HEK293 (cell line): ENCODE results near the gene CTSA.

ENCODE experiments used
- CTCF ChIA-PET: fragments of 350-600 bp; formaldehyde crosslinking; extraction: SDS; loops from one replicate; lab custom pipeline; 2021; ENCODE audit warnings: antibody characterized with exemption; lab: Yijun Ruan, JAX
- POLR2A ChIA-PET: fragments of 300-600 bp; formaldehyde crosslinking; extraction: SDS; loops from one replicate; lab custom pipeline; 2020; ENCODE audit warnings: antibody characterized with exemption, inconsistent platforms; lab: Yijun Ruan, JAX
- H3K27ac ChIP-seq: fragments of 200-500 bp; sonication (Bioruptor generic); 2 replicates; pipeline ENCODE4 v1.5.1; 2014; ENCODE audit warnings: low read depth, low read length, control low read depth, inconsistent platforms; ENCODE audit errors: extremely low read depth
- H3K36me3 ChIP-seq, 2 experiments: fragments of 200-500 bp in 1 of 2; sonication (Bioruptor generic) in 1 of 2; 1 replicate in 1 of 2; 2 replicates in 1 of 2; pipeline ENCODE4 v1.5.1; 2014 to 2017; ENCODE audit warnings: inconsistent platforms in 2 of 2, low read length in 2 of 2; ENCODE audit not compliant: control insufficient read depth in 2 of 2, insufficient read depth in 1 of 2
- H3K4me1 ChIP-seq: fragments of 200-500 bp; sonication (Bioruptor generic); 2 replicates; pipeline ENCODE4 v1.5.1; 2014; ENCODE audit warnings: mild to moderate bottlenecking, low read length, inconsistent platforms; ENCODE audit not compliant: control insufficient read depth, insufficient read depth
- H3K4me3 ChIP-seq: 2 replicates; pipeline ENCODE4 v1.5.1; 2011; ENCODE audit warnings: low read depth, mild to moderate bottlenecking, control low read depth, low read length, moderate library complexity
- H3K9me3 ChIP-seq: fragments of 200-500 bp; sonication (Bioruptor generic); 2 replicates; pipeline ENCODE4 v1.5.1; 2014; ENCODE audit warnings: low read depth, low read length, inconsistent platforms; ENCODE audit not compliant: control insufficient read depth, insufficient read depth
- ATF2 ChIP-seq: fragments of 450-650 bp; formaldehyde crosslinking; IDR thresholded peaks from 2 replicates; pipeline ENCODE4 v1.5.1; 2016; ENCODE audit warnings: missing biosample characterization, missing genetic modification characterization, low read depth
- GLIS1 ChIP-seq: fragments of 450-650 bp; formaldehyde crosslinking; IDR thresholded peaks from 2 replicates; pipeline ENCODE4 v1.5.1; 2016; ENCODE audit warnings: missing biosample characterization, missing genetic modification characterization
- INSM2 ChIP-seq: fragments of 450-650 bp; formaldehyde crosslinking; IDR thresholded peaks from 2 replicates; pipeline ENCODE4 v1.5.1; 2016; ENCODE audit warnings: missing biosample characterization, missing genetic modification characterization
- KLF10 ChIP-seq: fragments of 450-650 bp; IDR thresholded peaks from 2 replicates; pipeline ENCODE4 v1.5.1; 2018; ENCODE audit warnings: missing biosample characterization, mild to moderate bottlenecking, missing genetic modification characterization
- KLF8 ChIP-seq: fragments of 450-650 bp; formaldehyde crosslinking; IDR thresholded peaks from 2 replicates; pipeline ENCODE4 v1.5.1; 2016; ENCODE audit warnings: missing biosample characterization, missing genetic modification characterization
- PATZ1 ChIP-seq: fragments of 450-650 bp; formaldehyde crosslinking; IDR thresholded peaks from 2 replicates; pipeline ENCODE4 v1.5.1; 2016; ENCODE audit warnings: missing biosample characterization, missing genetic modification characterization
- SP3 ChIP-seq: fragments of 450-650 bp; formaldehyde crosslinking; IDR thresholded peaks from 2 replicates; pipeline ENCODE4 v1.5.1; 2016; ENCODE audit warnings: missing biosample characterization, missing genetic modification characterization
- ZBTB1 ChIP-seq: fragments of 450-650 bp; formaldehyde crosslinking; IDR thresholded peaks from 2 replicates; pipeline ENCODE4 v1.5.1; 2016; ENCODE audit warnings: missing biosample characterization, missing genetic modification characterization
- ZBTB17 ChIP-seq: fragments of 450-650 bp; formaldehyde crosslinking; IDR thresholded peaks from 2 replicates; pipeline ENCODE4 v1.5.1; 2016; ENCODE audit warnings: missing biosample characterization, missing genetic modification characterization
- ZBTB21 ChIP-seq: fragments of 450-650 bp; formaldehyde crosslinking; IDR thresholded peaks from 2 replicates; pipeline ENCODE4 v1.5.1; 2017; ENCODE audit warnings: missing biosample characterization, missing genetic modification characterization
- ZFHX2 ChIP-seq: fragments of 450-650 bp; formaldehyde crosslinking; conservative IDR thresholded peaks from 2 replicates; pipeline ENCODE4 v1.5.1; 2016; ENCODE audit warnings: missing biosample characterization, missing genetic modification characterization
- ZNF132 ChIP-seq: fragments of 450-650 bp; formaldehyde crosslinking; IDR thresholded peaks from 2 replicates; pipeline ENCODE4 v1.5.1; 2017; ENCODE audit warnings: missing biosample characterization, missing genetic modification characterization, borderline replicate concordance
- ZNF133 ChIP-seq: fragments of 450-650 bp; formaldehyde crosslinking; IDR thresholded peaks from 2 replicates; pipeline ENCODE4 v1.5.1; 2016; ENCODE audit warnings: missing biosample characterization, missing genetic modification characterization
- ZNF16 ChIP-seq: fragments of 450-650 bp; formaldehyde crosslinking; IDR thresholded peaks from 2 replicates; pipeline ENCODE4 v1.5.1; 2016; ENCODE audit warnings: low read depth, missing biosample characterization, missing genetic modification characterization
- ZNF2 ChIP-seq: fragments of 450-650 bp; formaldehyde crosslinking; IDR thresholded peaks from 2 replicates; pipeline ENCODE4 v1.5.1; 2016; ENCODE audit warnings: missing biosample characterization, missing genetic modification characterization
- ZNF211 ChIP-seq: fragments of 450-650 bp; formaldehyde crosslinking; IDR thresholded peaks from 2 replicates; pipeline ENCODE4 v1.5.1; 2016; ENCODE audit warnings: low read depth, missing biosample characterization, missing genetic modification characterization
- ZNF324 ChIP-seq: fragments of 450-650 bp; formaldehyde crosslinking; IDR thresholded peaks from 2 replicates; pipeline ENCODE4 v1.5.1; 2016; ENCODE audit warnings: missing biosample characterization, missing genetic modification characterization
- ZNF513 ChIP-seq: fragments of 450-650 bp; IDR thresholded peaks from 2 replicates; pipeline ENCODE4 v1.5.1; 2018; ENCODE audit warnings: missing biosample characterization, missing genetic modification characterization
- ZNF521 ChIP-seq: fragments of 450-650 bp; formaldehyde crosslinking; IDR thresholded peaks from 2 replicates; pipeline ENCODE4 v1.5.1; 2017; ENCODE audit warnings: missing biosample characterization, mild to moderate bottlenecking, missing genetic modification characterization
- ZNF571 ChIP-seq: fragments of 450-650 bp; formaldehyde crosslinking; IDR thresholded peaks from 2 replicates; pipeline ENCODE4 v1.5.0; 2017; ENCODE audit warnings: missing biosample characterization, missing genetic modification characterization
- ZNF585B ChIP-seq: fragments of 450-650 bp; formaldehyde crosslinking; IDR thresholded peaks from 2 replicates; pipeline ENCODE4 v1.5.1; 2016; ENCODE audit warnings: missing biosample characterization, missing genetic modification characterization
- ZNF76 ChIP-seq: fragments of 450-650 bp; formaldehyde crosslinking; IDR thresholded peaks from 2 replicates; pipeline ENCODE4; 2016; ENCODE audit warnings: low read depth, missing biosample characterization, missing genetic modification characterization, borderline replicate concordance
- ZNF768 ChIP-seq: fragments of 450-650 bp; formaldehyde crosslinking; IDR thresholded peaks from 2 replicates; pipeline ENCODE4 v1.5.1; 2018; ENCODE audit warnings: missing biosample characterization, mild to moderate bottlenecking, missing genetic modification characterization

The CTSA gene

GRCh38 chr20:45902199-45902701, 11.1 kb downstream of the CTSA start:
- Histone ChIP-seq H3K9me3 (no peaks in the 10 kb centered on the region), H3K4me3 (no peak overlapping the region)
- TF ChIP-seq ZFHX2 (tag by site-specific recombination) (no peak), SP3 (tag by site-specific recombination) (no peak), ZBTB17 (tag by site-specific recombination) (no peak), ZNF768 (tag by site-specific recombination) (no peak), ZNF521 (tag by site-specific recombination) (no peak), ZNF16 (tag by site-specific recombination) (no peak), ZNF132 (tag by site-specific recombination) (no peak), ZNF133 (tag by site-specific recombination) (no peak), ZNF2 (no peak), ZNF585B (tag by site-specific recombination) (no peak), ZBTB1 (tag by site-specific recombination) (no peak)
- TF ChIP-seq, all 188 proteins: peak for 0
- peaks cover 0 to 15% of the 10 kb centered on the region in 2 experiments; a peak in 1 of 3 replicates for H3K36me3 ChIP-seq
- H3K27ac ChIP-seq = no peak overlapping the region
- ChIA-PET CTCF (no interaction called here), POLR2A (interaction anchor here (0.6 to 1.0 kb wide), 2 partner anchors 11 to 21 kb away, joined by 3 read pairs; partner anchors contain the start of genes CTSA, NEURL2 and ZSWIM1)
- no peaks in the 10 kb centered on the region for H3K4me1 ChIP-seq

GRCh38 chr20:45904583-45905504, 13.7 kb downstream of the CTSA start:
- Histone ChIP-seq H3K4me1 (no peaks in the 10 kb centered on the region), H3K4me3 (no peak overlapping the region), H3K9me3 (no peaks in the 10 kb centered on the region), H3K36me3 (no peaks in the 10 kb centered on the region), H3K27ac (no peak overlapping the region)
- CTCF ChIA-PET = interaction anchor here (1.0 to 2.4 kb wide), 5 partner anchors 8 to 122 kb away, joined by 3 to 11 read pairs (median 3); no protein-coding TSS in a partner anchor
- POLR2A ChIA-PET = interaction anchor here (0.6 to 2.4 kb wide), 15 partner anchors 8 to 72 kb away, joined by 3 to 26 read pairs (median 5); partner anchors contain the start of genes CTSA, NEURL2, PCIF1 and SNX21
- TF ChIP-seq GLIS1 (tag by site-specific recombination) (peak; percentile 17; the same call in 1 of the 2 replicates), ZNF211 (tag by site-specific recombination) (no peak)

- H3K36me3 ChIP-seq = no peaks in the 10 kb centered on the region
- H3K4me3 ChIP-seq = no peak overlapping the region
- CTCF ChIA-PET = interaction anchor here (0.9 to 2.4 kb wide), 6 partner anchors 9 to 122 kb away, joined by 3 to 11 read pairs (median 3); no protein-coding TSS in a partner anchor
- POLR2A ChIA-PET = interaction anchor here (0.6 to 2.4 kb wide), 15 partner anchors 9 to 73 kb away, joined by 3 to 26 read pairs (median 5); partner anchors contain the start of genes CTSA, NEURL2, PCIF1 and SNX21
- no peaks in the 10 kb centered on the region for H3K9me3 ChIP-seq
- H3K4me1 ChIP-seq = no peaks in the 10 kb centered on the region
- no peak overlapping the region for H3K27ac ChIP-seq
- TF ChIP-seq ZNF324 (tag by site-specific recombination) (no peak), ATF2 (tag by site-specific recombination) (peak; percentile 71), INSM2 (tag by site-specific recombination) (peak; percentile 88), ZBTB21 (peak; percentile 77), ZNF571 (tag by site-specific recombination) (no peak), ZNF211 (tag by site-specific recombination) (no peak), ZNF513 (tag by site-specific recombination) (no peak), PATZ1 (tag by site-specific recombination) (no peak), KLF10 (tag by site-specific recombination) (no peak), ZNF76 (tag by site-specific recombination) (no peak), KLF8 (tag by site-specific recombination) (peak; percentile 36)
Measured at GRCh38 chr20:45905505-45906079, 14.5 kb downstream of the CTSA start.
